Measurements from ENCODE around the gene FTSJ1. TPM values are rescaled to one million over a fixed set of nuclear protein-coding genes. Genes with fewer than 3 reads are reported as not detected.

Gene FTSJ1
- total RNA-seq, 1 experiment from 2014 or later: 175 TPM

GRCh38 chrX:48511560-48511959 lies 35.6 kb downstream of the FTSJ1 start:
- Histone ChIP-seq H3K9me3 (ENCODE audit: low read length) (no peaks in the 10 kb centered on the region), H3K9me2 (replicated peaks; ENCODE audit: low read length) (no peaks in the 10 kb centered on the region), H2AFZ (ENCODE audit: low read length) (no peak overlapping the region), H3F3A (ENCODE audit: low read length, unreplicated experiment) (no peaks in the 10 kb centered on the region), H3K79me2 (ENCODE audit: low read length) (peaks cover 19% of the 10 kb centered on the region; the same call in 1 of the 2 replicates), H3K9ac (ENCODE audit: low read length) (no peak overlapping the region), H3K27ac (ENCODE audit: low read length) (no peak overlapping the region), H3K4me3 (ENCODE audit: low read length) (no peak overlapping the region), H4K20me1 (ENCODE audit: low read length) (no peaks in the 10 kb centered on the region), H3K4me2 (ENCODE audit: low read length) (no peak overlapping the region), H3K27me3 (ENCODE audit: low read length) (no peaks in the 10 kb centered on the region), H3K36me3 (ENCODE audit: low read depth, low read length) (no peaks in the 10 kb centered on the region), H3K4me1 (ENCODE audit: insufficient read depth, low read length) (peaks cover 11% of the 10 kb centered on the region; the same call in 1 of the 2 replicates)
- ATAC-seq: peak; percentile 37; the same call in 1 of the 2 replicates
- ChIA-PET POLR2A (ENCODE audit: unreplicated experiment) (no interaction called here), CTCF (no interaction called here)
- no TSS peak for BruUV-seq (replicated peaks)
- intact Hi-C loops (cut with micrococcal nuclease): loop anchor here (1.0 kb wide), 2 partner anchors 37 to 428 kb away; no protein-coding TSS in a partner anchor
- peak; percentile 69 for DNase-seq
- TF ChIP-seq, protein P1, sequence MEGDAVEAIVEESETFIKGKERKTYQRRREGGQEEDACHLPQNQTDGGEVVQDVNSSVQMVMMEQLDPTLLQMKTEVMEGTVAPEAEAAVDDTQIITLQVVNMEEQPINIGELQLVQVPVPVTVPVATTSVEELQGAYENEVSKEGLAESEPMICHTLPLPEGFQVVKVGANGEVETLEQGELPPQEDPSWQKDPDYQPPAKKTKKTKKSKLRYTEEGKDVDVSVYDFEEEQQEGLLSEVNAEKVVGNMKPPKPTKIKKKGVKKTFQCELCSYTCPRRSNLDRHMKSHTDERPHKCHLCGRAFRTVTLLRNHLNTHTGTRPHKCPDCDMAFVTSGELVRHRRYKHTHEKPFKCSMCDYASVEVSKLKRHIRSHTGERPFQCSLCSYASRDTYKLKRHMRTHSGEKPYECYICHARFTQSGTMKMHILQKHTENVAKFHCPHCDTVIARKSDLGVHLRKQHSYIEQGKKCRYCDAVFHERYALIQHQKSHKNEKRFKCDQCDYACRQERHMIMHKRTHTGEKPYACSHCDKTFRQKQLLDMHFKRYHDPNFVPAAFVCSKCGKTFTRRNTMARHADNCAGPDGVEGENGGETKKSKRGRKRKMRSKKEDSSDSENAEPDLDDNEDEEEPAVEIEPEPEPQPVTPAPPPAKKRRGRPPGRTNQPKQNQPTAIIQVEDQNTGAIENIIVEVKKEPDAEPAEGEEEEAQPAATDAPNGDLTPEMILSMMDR (conservative IDR thresholded peaks at IDR 0.05; ENCODE audit: low read depth, low read length): peak; percentile 67
- TF ChIP-seq EZH2phosphoT487 (IDR thresholded peaks at IDR 0.05; ENCODE audit: borderline replicate concordance, low read length): no peak
- TF ChIP-seq EZH2 (IDR thresholded peaks at IDR 0.05; ENCODE audit: low read length, unreplicated experiment): no peak

- Histone ChIP-seq H3K4me2 (ENCODE audit: low read length) (no peak overlapping the region), H4K20me1 (ENCODE audit: low read length) (no peaks in the 10 kb centered on the region), H3K36me3 (ENCODE audit: low read depth, low read length) (no peaks in the 10 kb centered on the region), H3K27ac (ENCODE audit: low read length) (no peak overlapping the region), H3K9me2 (replicated peaks; ENCODE audit: low read length) (no peaks in the 10 kb centered on the region), H3K4me1 (ENCODE audit: insufficient read depth, low read length) (peaks cover 11% of the 10 kb centered on the region; the same call in 1 of the 2 replicates), H3F3A (ENCODE audit: low read length, unreplicated experiment) (no peaks in the 10 kb centered on the region), H3K27me3 (ENCODE audit: low read length) (no peaks in the 10 kb centered on the region), H3K9me3 (ENCODE audit: low read length) (no peaks in the 10 kb centered on the region), H3K4me3 (ENCODE audit: low read length) (no peak overlapping the region), H3K79me2 (ENCODE audit: low read length) (peaks cover 19% of the 10 kb centered on the region; the same call in 1 of the 2 replicates), H3K9ac (ENCODE audit: low read length) (no peak overlapping the region), H2AFZ (ENCODE audit: low read length) (no peak overlapping the region)
- ATAC-seq: no peak
- TF ChIP-seq, protein P1 (conservative IDR thresholded peaks at IDR 0.05; ENCODE audit: low read depth, low read length): no peak
- TF ChIP-seq EZH2phosphoT487 (IDR thresholded peaks at IDR 0.05; ENCODE audit: borderline replicate concordance, low read length) (no peak), EZH2 (IDR thresholded peaks at IDR 0.05; ENCODE audit: low read length, unreplicated experiment) (no peak)
- intact Hi-C loops (cut with micrococcal nuclease): no loop called here
- DNase-seq: no peak
- ChIA-PET POLR2A (ENCODE audit: unreplicated experiment) (no interaction called here), CTCF (no interaction called here)
- no TSS peak for BruUV-seq (replicated peaks)
Measured at GRCh38 chrX:48512371-48512935, 36.5 kb downstream of the FTSJ1 start.

- no peak overlapping the region for H2AFZ ChIP-seq (ENCODE audit: low read length)
- ChIA-PET POLR2A (ENCODE audit: unreplicated experiment) (no interaction called here), CTCF (no interaction called here)
- H3K36me3 ChIP-seq (ENCODE audit: low read depth, low read length): no peaks in the 10 kb centered on the region
- H3K27me3 ChIP-seq (ENCODE audit: low read length): no peaks in the 10 kb centered on the region
- peaks cover 13% of the 10 kb centered on the region; the same call in 1 of the 2 replicates for H3K79me2 ChIP-seq (ENCODE audit: low read length)
- no peak overlapping the region for H3K9ac ChIP-seq (ENCODE audit: low read length)
- no peaks in the 10 kb centered on the region for H4K20me1 ChIP-seq (ENCODE audit: low read length)
- H3K4me1 ChIP-seq (ENCODE audit: insufficient read depth, low read length): 0 out of 2 replicates have a peak, but pooled peaks cover 6% of the 10 kb centered on the region
- H3K9me3 ChIP-seq (ENCODE audit: low read length): no peaks in the 10 kb centered on the region
- ATAC-seq: no peak
- H3K4me2 ChIP-seq (ENCODE audit: low read length): no peak overlapping the region
- H3F3A ChIP-seq (ENCODE audit: low read length, unreplicated experiment): no peaks in the 10 kb centered on the region
- H3K4me3 ChIP-seq (ENCODE audit: low read length): no peak overlapping the region
- no TSS peak for BruUV-seq (replicated peaks)
- H3K9me2 ChIP-seq (replicated peaks; ENCODE audit: low read length): no peaks in the 10 kb centered on the region
- TF ChIP-seq EZH2phosphoT487 (IDR thresholded peaks at IDR 0.05; ENCODE audit: borderline replicate concordance, low read length) (no peak), EZH2 (IDR thresholded peaks at IDR 0.05; ENCODE audit: low read length, unreplicated experiment) (no peak)
- TF ChIP-seq, protein P1 (conservative IDR thresholded peaks at IDR 0.05; ENCODE audit: low read depth, low read length): no peak
- intact Hi-C loops (cut with micrococcal nuclease): no loop called here
- DNase-seq: no peak
- no peak overlapping the region for H3K27ac ChIP-seq (ENCODE audit: low read length)
Measured at GRCh38 chrX:48513670-48514069, 37.7 kb downstream of the FTSJ1 start.

All from PC-3 (cell line).